ENCODE measurements around the gene ENPP3. TPM values are rescaled to one million over a fixed set of nuclear protein-coding genes. Genes with fewer than 3 reads are reported as not detected.

Gene ENPP3
- total and polyA plus RNA-seq, 2 of the 13 experiments (the other 11 are each of a cell fraction or from before 2014, with no cell fraction given): 40.0 to 75.4 TPM

- TF ChIP-seq NFYC (CRISPR knock-in tag; IDR thresholded peaks at IDR 0.05): no peak
- peak; percentile 79 for TF ChIP-seq YEATS4 (CRISPR knock-in tag; IDR thresholded peaks at IDR 0.05; ENCODE audit: borderline replicate concordance)
- no peak for TF ChIP-seq CREB1 (IDR thresholded peaks at IDR 0.05)
- TF ChIP-seq CREB1 (CRISPR knock-in tag; IDR thresholded peaks at IDR 0.05): 0 out of 2 replicates have a peak, but pooled peaks have one; percentile 2
- TF ChIP-seq RXRA (CRISPR knock-in tag; IDR thresholded peaks at IDR 0.05): no peak
- no peak for TF ChIP-seq HOXA9 (CRISPR knock-in tag; IDR thresholded peaks at IDR 0.05; ENCODE audit: borderline replicate concordance)
- TF ChIP-seq ETV6 (CRISPR knock-in tag; conservative IDR thresholded peaks at IDR 0.05): no peak; the same call in 1 of the 2 replicates
- 0 out of 2 replicates have a peak, but pooled peaks have one; percentile 78 for TF ChIP-seq GTF3A (CRISPR knock-in tag; conservative IDR thresholded peaks at IDR 0.05)
- peak; percentile 59; the same call in 1 of the 2 replicates for TF ChIP-seq BCL3 (CRISPR knock-in tag; IDR thresholded peaks at IDR 0.05)
- no peak for TF ChIP-seq PLRG1 (conservative IDR thresholded peaks at IDR 0.05)
- TF ChIP-seq PAWR (CRISPR knock-in tag; IDR thresholded peaks at IDR 0.05; ENCODE audit: borderline replicate concordance): no peak
- peak; percentile 67 for TF ChIP-seq TAF1 (CRISPR knock-in tag; IDR thresholded peaks at IDR 0.05)
- peak; percentile 79 for TF ChIP-seq ZNF501 (CRISPR knock-in tag; IDR thresholded peaks at IDR 0.05)
- TF ChIP-seq ARHGAP35 (CRISPR knock-in tag; IDR thresholded peaks at IDR 0.05; ENCODE audit: borderline replicate concordance): no peak
- peak; percentile 65; the same call in 1 of the 2 replicates for TF ChIP-seq REPIN1 (CRISPR knock-in tag; IDR thresholded peaks at IDR 0.05; ENCODE audit: borderline replicate concordance, low read depth)
- no peak for TF ChIP-seq CERS6 (CRISPR knock-in tag; IDR thresholded peaks at IDR 0.05)
- 0 out of 2 replicates have a peak, but pooled peaks have one; percentile 13 for TF ChIP-seq ZNF710 (CRISPR knock-in tag; IDR thresholded peaks at IDR 0.05; ENCODE audit: borderline replicate concordance)
- TF ChIP-seq FLYWCH1 (CRISPR knock-in tag; IDR thresholded peaks at IDR 0.05): no peak
- no peak for TF ChIP-seq AKAP8 (CRISPR knock-in tag; IDR thresholded peaks at IDR 0.05)
- peak; percentile 55 for TF ChIP-seq BORCS8-MEF2B (CRISPR knock-in tag; IDR thresholded peaks at IDR 0.05)
- TF ChIP-seq ZNF234 (CRISPR knock-in tag; conservative IDR thresholded peaks at IDR 0.05): no peak
- TF ChIP-seq ZNF703 (CRISPR knock-in tag; IDR thresholded peaks at IDR 0.05; ENCODE audit: borderline replicate concordance): peak; percentile 62; the same call in 1 of the 2 replicates
- TF ChIP-seq ZNF367 (CRISPR knock-in tag; IDR thresholded peaks at IDR 0.05; ENCODE audit: borderline replicate concordance): no peak
Measured at GRCh38 chr6:131635384-131636340, 1.4 kb upstream of the ENPP3 start (continued).
